Measurements from ENCODE around the gene MIER1. TPM values are rescaled to one million over a fixed set of nuclear protein-coding genes. Genes with fewer than 3 reads are reported as not detected.

The MIER1 gene
- total RNA-seq, 1 donor from 2014 or later: 31.4 TPM

DNA sequence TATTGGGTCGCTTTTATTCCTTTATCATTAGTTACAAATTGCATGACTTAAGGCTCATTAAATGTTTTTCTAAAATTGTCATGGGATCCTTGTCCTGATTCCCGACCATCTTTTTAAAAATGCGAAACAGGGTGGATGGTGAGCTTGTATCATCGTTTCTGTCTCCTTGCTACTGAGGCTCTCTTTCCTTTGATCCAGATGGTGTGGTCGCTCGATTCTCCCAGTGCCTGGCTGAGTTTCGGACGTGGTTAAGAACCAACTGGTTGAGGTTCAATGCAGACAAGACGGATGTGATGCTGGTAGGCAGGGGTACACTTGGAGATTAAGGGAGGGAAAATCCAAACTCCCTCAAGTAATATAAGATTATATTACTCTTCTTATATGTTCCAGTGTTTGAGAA lies 1.2 kb downstream of the MIER1 start:
- TF ChIP-seq, protein P1, sequence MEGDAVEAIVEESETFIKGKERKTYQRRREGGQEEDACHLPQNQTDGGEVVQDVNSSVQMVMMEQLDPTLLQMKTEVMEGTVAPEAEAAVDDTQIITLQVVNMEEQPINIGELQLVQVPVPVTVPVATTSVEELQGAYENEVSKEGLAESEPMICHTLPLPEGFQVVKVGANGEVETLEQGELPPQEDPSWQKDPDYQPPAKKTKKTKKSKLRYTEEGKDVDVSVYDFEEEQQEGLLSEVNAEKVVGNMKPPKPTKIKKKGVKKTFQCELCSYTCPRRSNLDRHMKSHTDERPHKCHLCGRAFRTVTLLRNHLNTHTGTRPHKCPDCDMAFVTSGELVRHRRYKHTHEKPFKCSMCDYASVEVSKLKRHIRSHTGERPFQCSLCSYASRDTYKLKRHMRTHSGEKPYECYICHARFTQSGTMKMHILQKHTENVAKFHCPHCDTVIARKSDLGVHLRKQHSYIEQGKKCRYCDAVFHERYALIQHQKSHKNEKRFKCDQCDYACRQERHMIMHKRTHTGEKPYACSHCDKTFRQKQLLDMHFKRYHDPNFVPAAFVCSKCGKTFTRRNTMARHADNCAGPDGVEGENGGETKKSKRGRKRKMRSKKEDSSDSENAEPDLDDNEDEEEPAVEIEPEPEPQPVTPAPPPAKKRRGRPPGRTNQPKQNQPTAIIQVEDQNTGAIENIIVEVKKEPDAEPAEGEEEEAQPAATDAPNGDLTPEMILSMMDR (conservative IDR thresholded peaks at IDR 0.05): no peak
- H3K4me3 Mint-ChIP-seq: peak overlapping the region; percentile 99
- H3K4me1 Mint-ChIP-seq: peaks cover 42% of the 10 kb centered on the region
- H3K36me3 Mint-ChIP-seq (ENCODE audit: low read depth): no peaks in the 10 kb centered on the region
- H3K27ac Mint-ChIP-seq (ENCODE audit: unreplicated experiment): peak overlapping the region; percentile 98
- H3K9me3 Mint-ChIP-seq: no peaks in the 10 kb centered on the region
- H3K27me3 Mint-ChIP-seq (ENCODE audit: low read depth): no peaks in the 10 kb centered on the region
- DNase-seq (ENCODE audit: low read depth, low spot score): no peak

DNA sequence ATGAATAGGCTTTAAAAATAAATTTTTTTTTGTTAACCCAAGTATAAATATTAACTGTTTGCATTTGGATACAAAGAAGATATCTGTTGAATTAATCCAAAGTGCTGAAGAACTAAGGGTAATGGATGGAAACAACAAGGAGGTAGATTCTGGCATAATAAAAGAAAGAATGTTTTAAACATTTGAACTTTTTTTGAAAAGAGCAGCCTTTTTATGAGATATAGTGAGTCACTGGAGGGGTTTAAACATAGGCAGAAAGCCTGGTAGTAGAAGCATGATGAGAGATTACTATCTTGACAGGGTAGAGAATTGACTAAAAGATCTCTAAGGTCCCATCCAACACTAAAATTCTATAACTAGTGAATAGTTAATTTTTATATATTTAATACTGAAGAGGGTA lies 2.7 kb downstream of the MIER1 start:
- Mint-ChIP-seq H3K36me3 (ENCODE audit: low read depth) (no peaks in the 10 kb centered on the region), H3K27me3 (ENCODE audit: low read depth) (no peaks in the 10 kb centered on the region), H3K9me3 (no peaks in the 10 kb centered on the region), H3K27ac (ENCODE audit: unreplicated experiment) (no peak overlapping the region), H3K4me1 (peaks cover 52% of the 10 kb centered on the region), H3K4me3 (peak overlapping the region; percentile 51)
- TF ChIP-seq, protein P1 (conservative IDR thresholded peaks at IDR 0.05): no peak
- DNase-seq (ENCODE audit: low read depth, low spot score): no peak

DNA sequence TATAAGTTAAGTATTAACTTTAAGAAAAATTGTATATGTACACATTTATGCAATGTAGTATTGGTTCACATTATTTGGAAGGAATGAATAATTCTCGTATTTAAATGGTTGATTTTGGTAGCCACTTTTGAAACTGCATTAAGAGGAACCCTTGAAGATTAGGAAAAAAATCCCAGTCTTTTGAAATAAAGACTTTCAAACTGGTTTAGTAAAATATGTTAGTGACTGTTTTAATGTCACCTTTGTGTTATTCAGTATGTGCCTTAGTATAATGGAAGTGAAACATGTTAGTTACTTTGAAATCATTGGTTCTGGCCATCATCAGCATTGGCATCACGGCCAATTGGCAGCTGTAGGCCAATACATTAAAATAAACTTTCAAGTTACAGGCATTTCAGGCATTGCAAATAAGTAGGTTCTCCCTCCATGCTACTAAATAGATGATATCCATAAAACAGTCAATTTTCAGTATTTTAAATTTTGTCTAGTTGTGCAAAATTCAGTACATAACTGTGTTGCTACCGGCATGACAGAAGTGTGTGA lies 4.4 kb downstream of the MIER1 start:
- no peak for DNase-seq (ENCODE audit: low read depth, low spot score)
- TF ChIP-seq, protein P1 (conservative IDR thresholded peaks at IDR 0.05): no peak
- Mint-ChIP-seq H3K36me3 (ENCODE audit: low read depth) (no peaks in the 10 kb centered on the region), H3K4me1 (peaks cover 45% of the 10 kb centered on the region), H3K27ac (ENCODE audit: unreplicated experiment) (no peak overlapping the region), H3K9me3 (no peaks in the 10 kb centered on the region), H3K27me3 (ENCODE audit: low read depth) (no peaks in the 10 kb centered on the region), H3K4me3 (peak overlapping the region; percentile 79)

DNA sequence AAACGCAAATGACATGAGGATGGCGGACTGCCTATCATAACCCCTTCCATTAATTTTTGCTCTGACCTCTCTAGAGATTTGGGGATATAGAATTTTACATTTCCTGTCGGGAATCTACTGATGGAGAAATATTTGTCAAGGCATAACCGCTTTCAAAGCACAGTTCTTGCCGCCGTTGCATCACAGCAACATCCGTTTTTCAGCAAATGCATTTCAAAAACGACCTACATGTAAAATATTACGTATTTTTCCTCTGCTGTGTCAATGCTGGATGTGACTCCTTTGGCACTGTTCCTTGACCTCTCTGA lies 4.9 kb downstream of the MIER1 start:
- H3K9me3 Mint-ChIP-seq: no peaks in the 10 kb centered on the region
- TF ChIP-seq, protein P1 (conservative IDR thresholded peaks at IDR 0.05): no peak
- no peak for DNase-seq (ENCODE audit: low read depth, low spot score)
- H3K36me3 Mint-ChIP-seq (ENCODE audit: low read depth): no peaks in the 10 kb centered on the region
- H3K4me1 Mint-ChIP-seq: peaks cover 45% of the 10 kb centered on the region
- no peaks in the 10 kb centered on the region for H3K27me3 Mint-ChIP-seq (ENCODE audit: low read depth)
- peak overlapping the region; percentile 79 for H3K4me3 Mint-ChIP-seq
- H3K27ac Mint-ChIP-seq (ENCODE audit: unreplicated experiment): no peak overlapping the region

DNA sequence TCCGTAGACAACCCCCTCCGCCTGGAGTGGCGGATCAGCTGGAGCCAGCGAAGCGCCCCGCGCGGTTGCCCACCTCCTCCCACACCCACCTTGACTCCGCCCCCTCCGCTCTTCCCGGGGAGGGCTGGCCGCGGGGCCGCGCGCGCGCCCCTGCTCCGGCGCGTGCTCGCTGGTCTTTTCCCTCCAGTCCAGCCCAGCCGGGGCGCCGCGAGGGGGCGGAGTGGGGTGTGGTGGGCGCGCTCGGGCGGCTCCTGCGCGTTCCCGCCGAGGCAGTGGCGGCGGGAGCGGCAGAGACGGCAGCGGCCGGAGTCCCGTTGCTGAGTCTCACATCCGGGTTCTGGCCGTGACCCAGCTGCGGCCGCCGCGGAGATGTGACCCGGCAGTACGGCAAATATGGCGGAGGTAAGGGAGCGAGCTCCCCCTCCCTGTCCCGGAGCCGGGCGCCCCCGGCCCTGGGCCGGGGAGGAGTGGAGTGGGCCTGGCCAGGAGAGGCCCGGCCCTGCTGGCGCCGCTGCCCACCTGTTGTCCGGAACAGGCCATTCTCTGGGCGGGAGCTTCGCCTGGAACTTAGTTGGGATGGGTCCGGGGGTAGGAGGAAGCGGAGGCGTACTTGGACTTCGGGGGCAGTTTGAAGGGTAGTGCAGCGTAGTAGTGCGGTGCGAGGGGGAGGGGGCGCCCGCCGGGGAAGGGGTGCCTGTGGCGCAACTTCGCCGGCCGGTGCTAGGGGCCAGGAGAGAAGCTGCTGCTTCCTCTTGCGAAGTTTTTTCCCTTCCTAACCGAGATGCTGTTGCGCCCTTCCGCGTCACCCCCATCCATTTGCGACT lies 5.4 kb downstream of the MIER1 start:
- TF ChIP-seq, protein P1 (conservative IDR thresholded peaks at IDR 0.05): peak; percentile 41
- Mint-ChIP-seq H3K27me3 (ENCODE audit: low read depth) (no peaks in the 10 kb centered on the region), H3K27ac (ENCODE audit: unreplicated experiment) (peak overlapping the region; percentile 96), H3K4me1 (peaks cover 45% of the 10 kb centered on the region), H3K4me3 (peak overlapping the region; percentile 92), H3K9me3 (no peaks in the 10 kb centered on the region), H3K36me3 (ENCODE audit: low read depth) (no peaks in the 10 kb centered on the region)
- DNase-seq (ENCODE audit: low read depth, low spot score): peak; percentile 95
